Measurements from ENCODE around the gene ANKRD55.

GRCh38 chr5:56108246-56108645, 124.9 kb downstream of the ANKRD55 start:
- TF ChIP-seq POLR2AphosphoS5 (IDR thresholded peaks at IDR 0.05; ENCODE audit: low read depth, low read length) (no peak), TAF1 (IDR thresholded peaks at IDR 0.05; ENCODE audit: borderline replicate concordance, insufficient read depth, low read length) (no peak), REST (IDR thresholded peaks at IDR 0.05; ENCODE audit: insufficient read depth in 1 of 2, low read depth in 2 of 2, low read length in 2 of 2) (no peak), SIN3A (IDR thresholded peaks at IDR 0.05; ENCODE audit: borderline replicate concordance, insufficient read depth, low read length) (no peak), FOXP2 (optimal IDR thresholded peaks at IDR 0.05; ENCODE audit: borderline replicate concordance, extremely low read depth, extremely low read length, insufficient read depth) (no peak)
